ENCODE measurements around the gene NGF. TPM values are rescaled to one million over a fixed set of nuclear protein-coding genes. Genes with fewer than 3 reads are reported as not detected.

The NGF gene
- total and polyA plus RNA-seq, 11 donors, result 0.94 to 13.6 (median 2.9) TPM

DNA sequence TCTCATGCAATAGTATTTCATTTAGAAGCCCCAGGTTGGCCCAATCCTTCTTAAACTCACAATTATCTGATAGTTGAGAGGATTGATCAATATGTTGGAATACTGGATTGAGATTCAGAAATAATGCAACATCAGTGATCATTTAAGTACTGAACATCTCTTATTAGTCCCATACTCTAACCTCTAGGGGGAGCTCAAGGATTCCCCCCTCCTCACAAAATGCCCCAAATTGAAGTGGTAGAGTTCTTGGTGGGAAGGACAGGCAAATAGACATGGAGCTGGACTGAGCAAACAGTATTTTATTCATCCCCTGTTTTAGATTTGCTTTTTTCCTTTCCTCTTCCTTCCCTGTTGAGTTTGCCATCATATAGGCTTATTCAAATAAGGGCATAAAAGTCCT lies 62.8 kb downstream of the NGF start:
- Histone ChIP-seq H3K36me3 (no peaks in the 10 kb centered on the region), H3K4me1 (peaks cover 0 to 16% (median 0%) of the 10 kb centered on the region in 12 donors), H3K27ac (peak overlapping the region in 5 of 12 donors; percentile 7 to 66 (median 28)), H3K4me3 (no peak overlapping the region), H3K27me3 (no peaks in the 10 kb centered on the region), H3K9me3 (peaks cover 0 to 18% (median 5%) of the 10 kb centered on the region in 12 donors)
- intact Hi-C loops (cut with DNase I), result loop anchor here in 6 of 10 donors (5.0 to 10.0 kb wide), 6 partner anchors 60 to 317 kb away; partner anchors contain the start of gene NGF (in 1 of the 6)
- DNase-seq (no peak), ATAC-seq (no peak)
- TF ChIP-seq, protein P1, sequence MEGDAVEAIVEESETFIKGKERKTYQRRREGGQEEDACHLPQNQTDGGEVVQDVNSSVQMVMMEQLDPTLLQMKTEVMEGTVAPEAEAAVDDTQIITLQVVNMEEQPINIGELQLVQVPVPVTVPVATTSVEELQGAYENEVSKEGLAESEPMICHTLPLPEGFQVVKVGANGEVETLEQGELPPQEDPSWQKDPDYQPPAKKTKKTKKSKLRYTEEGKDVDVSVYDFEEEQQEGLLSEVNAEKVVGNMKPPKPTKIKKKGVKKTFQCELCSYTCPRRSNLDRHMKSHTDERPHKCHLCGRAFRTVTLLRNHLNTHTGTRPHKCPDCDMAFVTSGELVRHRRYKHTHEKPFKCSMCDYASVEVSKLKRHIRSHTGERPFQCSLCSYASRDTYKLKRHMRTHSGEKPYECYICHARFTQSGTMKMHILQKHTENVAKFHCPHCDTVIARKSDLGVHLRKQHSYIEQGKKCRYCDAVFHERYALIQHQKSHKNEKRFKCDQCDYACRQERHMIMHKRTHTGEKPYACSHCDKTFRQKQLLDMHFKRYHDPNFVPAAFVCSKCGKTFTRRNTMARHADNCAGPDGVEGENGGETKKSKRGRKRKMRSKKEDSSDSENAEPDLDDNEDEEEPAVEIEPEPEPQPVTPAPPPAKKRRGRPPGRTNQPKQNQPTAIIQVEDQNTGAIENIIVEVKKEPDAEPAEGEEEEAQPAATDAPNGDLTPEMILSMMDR (IDR thresholded peaks at IDR 0.05), result peak in 11 of 12 donors; percentile 22 to 51 (median 33)
- TF ChIP-seq POLR2A (IDR thresholded peaks at IDR 0.05), result no peak

DNA sequence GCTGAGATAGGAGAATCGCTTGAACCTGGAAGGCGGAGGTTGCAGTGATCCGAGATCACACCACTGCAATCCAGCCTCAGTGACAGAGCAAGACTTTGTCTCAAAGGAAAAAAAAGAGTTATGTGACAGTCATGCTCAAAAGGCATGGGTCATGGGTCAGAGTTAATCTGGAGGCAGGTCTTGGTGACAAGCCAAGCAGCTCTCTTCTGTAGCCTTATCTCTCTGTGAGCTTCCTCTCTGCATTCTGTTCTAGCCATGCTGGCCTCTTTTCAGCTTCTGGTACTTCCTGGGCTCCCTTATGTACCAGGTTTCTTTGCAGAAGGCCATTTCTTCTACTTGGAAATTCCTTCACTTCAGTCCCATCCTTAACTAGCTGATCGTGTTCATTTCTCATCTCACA lies 63.6 kb downstream of the NGF start:
- DNase-seq (peak in 1 of 5 donors; percentile 28), ATAC-seq (peak; percentile 31 to 67 (median 52))
- peaks cover 0 to 10% (median 0%) of the 10 kb centered on the region in 12 donors for H3K4me1 ChIP-seq
- no peaks in the 10 kb centered on the region for H3K27me3 ChIP-seq
- H3K9me3 ChIP-seq, result peaks cover 0 to 18% (median 5%) of the 10 kb centered on the region in 12 donors
- H3K27ac ChIP-seq, result peak overlapping the region in 7 of 12 donors; percentile 7 to 66 (median 18)
- intact Hi-C loops (cut with DNase I), result loop anchor here in 5 of 10 donors (5.0 to 10.0 kb wide), 5 partner anchors 60 to 190 kb away; partner anchors contain the start of gene NGF (in 1 of the 5)
- no peak overlapping the region for H3K4me3 ChIP-seq
- 72 to 87% (median 77%) methylated on average over 4 of the region's 4 CpGs for WGBS, 4 donors
- TF ChIP-seq POLR2A (IDR thresholded peaks at IDR 0.05), result no peak
- TF ChIP-seq, protein P1 (IDR thresholded peaks at IDR 0.05), result no peak
- H3K36me3 ChIP-seq, result no peaks in the 10 kb centered on the region

DNA sequence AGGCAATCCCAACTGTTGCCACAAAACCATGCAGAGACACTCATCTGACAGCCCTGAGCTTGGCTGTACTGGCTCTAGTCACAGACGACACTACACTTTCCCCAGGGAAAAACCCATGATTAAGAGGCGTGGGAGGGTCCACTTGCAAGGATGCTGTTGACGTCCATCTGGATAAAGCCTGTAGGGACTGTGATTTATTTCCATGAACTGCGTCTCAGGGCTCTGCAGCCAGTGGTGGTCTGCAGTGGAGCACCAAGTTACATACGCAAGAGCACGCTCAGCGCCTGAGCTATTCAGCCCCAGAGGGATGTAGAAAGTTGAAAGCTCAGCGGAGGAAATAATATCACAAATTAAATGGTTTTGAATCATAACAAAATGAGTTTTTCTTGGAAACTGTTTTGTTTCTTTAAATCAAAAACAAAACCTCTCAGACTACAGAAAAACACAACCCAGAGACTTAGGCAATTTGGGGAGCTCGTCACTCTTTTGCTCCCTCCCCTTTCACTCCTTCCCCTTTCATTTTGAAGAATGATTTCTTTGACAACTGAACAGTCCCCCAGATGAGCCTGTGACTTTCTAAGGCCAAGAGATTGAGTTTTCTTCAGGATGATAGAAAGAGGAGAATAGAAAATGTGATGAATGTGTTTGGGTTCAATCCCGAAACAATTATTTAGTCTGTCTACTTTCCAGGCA lies 71.2 kb downstream of the NGF start:
- peak; percentile 75 to 91 (median 84) for ATAC-seq
- TF ChIP-seq POLR2A (IDR thresholded peaks at IDR 0.05), result no peak
- TF ChIP-seq, protein P1 (IDR thresholded peaks at IDR 0.05), result no peak
- DNase-seq, result peak in 4 of 5 donors; percentile 59 to 75 (median 67)
- Histone ChIP-seq H3K9me3 (no peaks in the 10 kb centered on the region), H3K4me1 (peaks cover 0 to 12% (median 0%) of the 10 kb centered on the region in 12 donors), H3K36me3 (no peaks in the 10 kb centered on the region), H3K4me3 (peak overlapping the region in 1 of 12 donors; percentile 6), H3K27me3 (no peaks in the 10 kb centered on the region), H3K27ac (peak overlapping the region in 10 of 12 donors; percentile 29 to 75 (median 66))
- intact Hi-C loops (cut with DNase I), result loop anchor here in 3 of 10 donors (2.0 to 10.0 kb wide), 4 partner anchors 45 to 200 kb away; no protein-coding TSS in a partner anchor
- 51 to 61% (median 60%) methylated on average over 10 of the region's 10 CpGs for WGBS, 4 donors

DNA sequence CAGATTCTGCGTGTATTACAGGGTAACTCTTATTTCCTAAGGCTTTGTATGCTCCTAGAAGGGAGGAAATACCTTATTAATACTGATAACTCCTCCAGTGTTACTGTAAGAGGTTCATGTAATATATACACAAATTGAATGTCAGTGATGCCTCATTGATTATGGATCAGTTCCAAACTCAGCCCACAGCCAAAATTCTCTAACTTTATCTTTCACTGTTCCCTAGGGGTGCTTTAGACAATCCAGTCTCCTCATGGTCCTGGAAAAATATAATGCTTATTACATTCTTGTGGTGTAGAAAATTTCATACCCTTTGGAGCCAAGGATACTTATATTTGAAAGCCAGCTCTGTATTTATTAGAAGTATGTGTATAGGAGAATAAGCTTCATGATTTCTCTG lies 73.0 kb downstream of the NGF start:
- Histone ChIP-seq H3K27me3 (no peaks in the 10 kb centered on the region), H3K4me1 (peaks cover 0 to 13% (median 0%) of the 10 kb centered on the region in 12 donors), H3K36me3 (no peaks in the 10 kb centered on the region), H3K27ac (peak overlapping the region in 1 of 12 donors; percentile 69), H3K4me3 (no peak overlapping the region), H3K9me3 (no peaks in the 10 kb centered on the region)
- 60 to 82% (median 79%) methylated on average over 1 of the region's 1 CpG for WGBS, 4 donors
- DNase-seq (no peak), ATAC-seq (no peak)
- TF ChIP-seq, protein P1 (IDR thresholded peaks at IDR 0.05), result no peak
- no peak for TF ChIP-seq POLR2A (IDR thresholded peaks at IDR 0.05)
- intact Hi-C loops (cut with DNase I), result loop anchor here in 2 of 10 donors (5.0 to 10.0 kb wide), 3 partner anchors 43 to 202 kb away; no protein-coding TSS in a partner anchor

Measured in heart left ventricle (tissue), 16 donors.